Coronary artery (tissue), 2 donors: ENCODE measurements around the gene SLC13A5.

Experiments
- DNase-seq: peaks from one replicate; pipeline ENCODE4 v3.0.0-alpha.2; 2017; ENCODE audit warnings: low spot score
- H3K27ac ChIP-seq, 2 donors: fragments of 200-600 bp; sonication (generic); one replicate each; pipeline ENCODE4 v1.5.1; 2016 to 2019
- H3K4me3 ChIP-seq: fragments of 200-600 bp; sonication (generic); 2 replicates; pipeline ENCODE4 v1.5.1; 2016; ENCODE audit warnings: mild to moderate bottlenecking, moderate library complexity
- TF ChIP-seq, protein P1 (sequence below): fragments of 200-600 bp; sonication (generic); IDR thresholded peaks from one replicate; pipeline ENCODE4 v1.5.1; 2019; ENCODE audit warnings: antibody characterized with exemption

SLC13A5 gene

DNA sequence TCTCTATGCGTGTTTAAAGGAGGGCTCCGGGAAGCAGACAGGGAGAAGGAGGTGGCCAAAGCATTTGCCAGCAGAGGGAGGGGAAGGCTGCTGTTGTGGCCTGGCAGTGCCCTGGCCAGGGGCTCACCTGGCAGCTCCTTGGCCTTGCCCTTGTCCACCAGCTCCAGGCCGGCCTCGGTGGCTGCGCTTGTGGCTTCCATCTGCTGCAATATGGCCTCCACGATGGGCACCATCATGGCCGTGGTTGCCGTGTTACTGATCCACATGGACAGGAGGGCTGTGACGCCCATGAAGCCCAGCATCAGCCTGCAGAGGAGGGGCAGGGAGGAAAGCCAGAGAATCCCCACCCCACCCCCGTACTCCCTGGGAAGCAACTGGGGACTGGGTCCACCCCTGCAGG lies 9.4 kb downstream of the SLC13A5 start:
- Histone ChIP-seq H3K4me3 (no peak overlapping the region), H3K27ac (no peak overlapping the region)
- TF ChIP-seq, protein P1, sequence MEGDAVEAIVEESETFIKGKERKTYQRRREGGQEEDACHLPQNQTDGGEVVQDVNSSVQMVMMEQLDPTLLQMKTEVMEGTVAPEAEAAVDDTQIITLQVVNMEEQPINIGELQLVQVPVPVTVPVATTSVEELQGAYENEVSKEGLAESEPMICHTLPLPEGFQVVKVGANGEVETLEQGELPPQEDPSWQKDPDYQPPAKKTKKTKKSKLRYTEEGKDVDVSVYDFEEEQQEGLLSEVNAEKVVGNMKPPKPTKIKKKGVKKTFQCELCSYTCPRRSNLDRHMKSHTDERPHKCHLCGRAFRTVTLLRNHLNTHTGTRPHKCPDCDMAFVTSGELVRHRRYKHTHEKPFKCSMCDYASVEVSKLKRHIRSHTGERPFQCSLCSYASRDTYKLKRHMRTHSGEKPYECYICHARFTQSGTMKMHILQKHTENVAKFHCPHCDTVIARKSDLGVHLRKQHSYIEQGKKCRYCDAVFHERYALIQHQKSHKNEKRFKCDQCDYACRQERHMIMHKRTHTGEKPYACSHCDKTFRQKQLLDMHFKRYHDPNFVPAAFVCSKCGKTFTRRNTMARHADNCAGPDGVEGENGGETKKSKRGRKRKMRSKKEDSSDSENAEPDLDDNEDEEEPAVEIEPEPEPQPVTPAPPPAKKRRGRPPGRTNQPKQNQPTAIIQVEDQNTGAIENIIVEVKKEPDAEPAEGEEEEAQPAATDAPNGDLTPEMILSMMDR, result no peak
- DNase-seq, result no peak

DNA sequence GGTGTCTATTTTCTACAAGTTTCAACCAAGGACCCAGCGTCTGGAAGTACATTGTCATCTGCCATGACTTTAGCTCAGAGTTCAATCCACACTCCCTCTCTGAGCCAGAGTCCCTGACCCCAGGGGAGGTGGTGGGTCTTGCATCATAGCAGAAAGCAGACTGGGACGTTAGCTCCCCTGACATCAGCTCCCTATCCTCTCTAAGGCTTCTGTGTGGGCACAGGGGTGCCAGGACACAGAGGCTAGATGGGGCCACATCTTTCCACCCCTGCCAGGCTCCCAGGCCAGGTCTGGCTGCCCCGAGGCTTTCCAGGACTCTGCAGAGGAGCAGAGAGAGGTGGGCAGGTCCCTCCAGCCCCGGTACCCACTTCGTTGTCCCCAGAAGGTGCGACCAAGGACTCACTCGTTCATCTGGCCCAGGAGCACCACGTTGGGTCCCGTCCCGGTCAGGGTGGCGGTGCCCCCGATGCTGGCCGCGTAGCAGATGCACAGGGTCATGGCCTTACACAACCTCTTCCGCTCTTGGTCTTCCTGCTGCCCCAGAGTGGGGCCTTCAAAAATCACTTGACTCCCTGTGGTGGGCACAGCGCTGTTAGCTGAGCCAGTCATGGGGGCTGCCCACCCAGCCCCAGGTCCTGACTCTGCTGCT lies 10.5 kb downstream of the SLC13A5 start:
- no peak for DNase-seq
- Histone ChIP-seq H3K27ac (no peak overlapping the region), H3K4me3 (no peak overlapping the region)
- TF ChIP-seq, protein P1, result no peak

DNA sequence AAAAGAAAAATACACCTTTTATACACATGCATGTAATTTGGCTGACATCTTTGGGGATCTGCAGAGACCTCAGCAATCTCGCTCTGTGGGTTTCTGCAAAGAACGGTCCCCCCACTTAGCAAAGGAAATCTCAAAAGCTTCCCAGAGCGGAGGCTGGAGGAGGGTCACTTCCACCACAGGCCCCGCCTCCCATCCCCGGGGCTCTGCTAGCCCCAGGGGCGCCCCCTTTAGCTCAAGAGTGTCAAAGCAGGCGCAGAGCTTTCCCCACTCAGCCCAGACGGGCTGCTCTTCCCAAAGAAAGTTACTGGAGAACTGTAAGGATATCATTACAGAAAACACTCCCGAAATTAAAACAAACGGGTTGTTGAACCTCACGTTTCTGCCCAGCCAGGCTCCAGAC lies 11.4 kb downstream of the SLC13A5 start:
- no peak for DNase-seq
- Histone ChIP-seq H3K27ac (no peak overlapping the region), H3K4me3 (no peak overlapping the region)
- TF ChIP-seq, protein P1, result no peak

DNA sequence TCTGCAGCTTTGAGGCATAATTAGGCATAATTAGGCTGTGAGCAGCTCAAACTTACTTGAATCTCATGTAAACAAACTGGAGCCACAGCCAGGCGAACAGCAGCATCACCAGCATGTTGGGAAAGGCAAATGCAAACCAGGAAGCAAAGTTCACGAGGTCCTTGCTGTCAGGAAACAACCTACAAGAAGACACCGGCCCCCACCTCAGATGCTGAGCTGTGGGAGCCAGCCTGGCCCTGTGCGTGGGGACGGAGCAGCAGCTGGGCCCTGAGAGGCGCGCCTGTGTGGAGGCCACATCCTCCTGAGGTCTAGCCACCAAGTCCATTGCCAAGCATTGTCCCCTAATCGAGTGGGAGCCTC lies 12.2 kb downstream of the SLC13A5 start:
- H3K27ac ChIP-seq, result no peak overlapping the region
- no peak overlapping the region for H3K4me3 ChIP-seq
- TF ChIP-seq, protein P1, result no peak
- no peak for DNase-seq

DNA sequence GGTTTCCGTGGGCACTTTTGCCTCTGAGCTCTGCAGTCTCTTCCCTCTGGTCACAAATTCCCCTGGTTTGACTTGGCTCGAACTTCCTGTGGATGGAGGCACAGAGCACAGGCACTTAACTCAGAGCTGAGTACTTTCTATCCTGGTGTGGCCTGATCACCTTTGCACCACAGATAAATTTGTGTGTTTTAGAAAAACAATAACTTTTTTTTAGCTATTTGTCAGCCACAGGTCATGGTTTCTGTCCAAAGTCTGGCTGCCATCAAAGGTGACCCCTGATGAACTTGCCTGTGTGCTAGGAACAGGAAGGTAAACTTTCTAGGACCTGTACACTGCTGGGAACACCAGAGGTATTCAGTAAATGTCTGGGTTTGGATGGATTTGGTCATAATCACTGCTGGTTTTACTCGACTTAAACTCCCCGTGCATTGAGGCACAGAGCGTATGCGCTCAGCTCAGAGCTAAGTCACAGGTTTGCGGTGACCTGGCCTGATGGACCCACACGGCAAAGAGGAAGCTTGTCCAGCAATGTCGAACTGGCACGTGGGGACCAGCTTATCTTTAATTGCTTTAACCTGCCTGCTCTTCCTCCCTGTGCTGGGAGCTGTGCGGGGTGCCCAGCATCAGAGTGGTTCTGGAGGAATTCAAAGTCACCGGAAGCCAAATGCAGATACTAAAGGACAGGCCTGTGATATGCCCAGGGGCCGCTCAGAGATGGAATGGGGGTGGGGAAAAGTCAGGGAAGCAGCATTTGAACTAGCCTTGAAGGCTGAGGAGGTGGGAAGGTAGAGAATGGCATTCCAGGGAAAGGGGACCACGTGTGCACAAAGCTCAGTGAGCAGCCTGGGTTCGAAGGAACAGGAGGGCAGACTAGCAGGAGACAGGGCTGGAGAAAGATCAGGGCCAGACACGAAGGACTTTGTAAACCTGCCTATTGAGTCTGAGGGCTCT lies 12.9 kb downstream of the SLC13A5 start:
- TF ChIP-seq, protein P1, result no peak
- DNase-seq, result no peak
- no peak overlapping the region for H3K4me3 ChIP-seq
- H3K27ac ChIP-seq, result no peak overlapping the region

DNA sequence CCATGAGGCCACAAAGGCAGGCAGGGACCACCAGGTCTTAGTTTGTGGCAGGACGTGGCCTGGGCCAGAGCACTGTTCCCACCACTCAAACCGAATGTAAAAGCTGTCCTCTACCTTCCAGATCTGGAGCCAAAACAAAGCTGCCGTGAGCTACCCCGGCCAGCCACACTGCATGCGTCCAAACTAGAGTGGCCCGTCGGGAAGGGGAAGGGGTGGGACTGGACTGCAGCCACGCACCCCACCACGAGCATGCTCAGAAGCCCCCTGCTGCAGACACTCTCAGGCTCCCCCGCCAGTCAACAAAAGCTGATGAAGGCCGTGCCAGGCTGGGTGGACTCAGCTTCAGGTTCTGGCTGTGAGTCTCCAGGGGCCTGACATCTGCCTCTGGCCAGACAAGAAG lies 15.2 kb downstream of the SLC13A5 start:
- H3K27ac ChIP-seq, result no peak overlapping the region
- DNase-seq, result no peak
- TF ChIP-seq, protein P1, result no peak
- no peak overlapping the region for H3K4me3 ChIP-seq

DNA sequence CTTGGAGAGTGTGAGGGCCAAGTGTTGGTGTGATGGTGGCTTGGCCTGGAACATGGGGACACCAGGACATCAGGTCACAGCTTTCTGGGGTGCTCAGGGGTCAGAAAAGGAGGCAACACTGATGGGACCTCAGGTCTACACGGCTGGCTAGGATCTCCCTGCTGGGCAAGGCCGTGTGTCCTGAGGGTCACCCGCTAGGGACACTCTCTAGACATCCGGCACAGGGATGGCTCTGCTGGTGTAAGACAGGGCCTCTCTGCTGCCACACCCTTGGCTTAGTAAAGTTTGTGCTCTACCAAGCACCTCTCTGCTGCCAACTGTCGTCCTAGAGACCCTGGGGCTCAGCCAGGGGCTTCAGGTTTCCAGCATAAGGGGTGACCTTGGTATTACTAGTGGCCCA lies 16.3 kb downstream of the SLC13A5 start:
- no peak for DNase-seq
- no peak overlapping the region for H3K27ac ChIP-seq
- TF ChIP-seq, protein P1, result no peak
- H3K4me3 ChIP-seq, result no peak overlapping the region
